Measurements from ENCODE around the gene SLC39A3.

SLC39A3 gene

DNA sequence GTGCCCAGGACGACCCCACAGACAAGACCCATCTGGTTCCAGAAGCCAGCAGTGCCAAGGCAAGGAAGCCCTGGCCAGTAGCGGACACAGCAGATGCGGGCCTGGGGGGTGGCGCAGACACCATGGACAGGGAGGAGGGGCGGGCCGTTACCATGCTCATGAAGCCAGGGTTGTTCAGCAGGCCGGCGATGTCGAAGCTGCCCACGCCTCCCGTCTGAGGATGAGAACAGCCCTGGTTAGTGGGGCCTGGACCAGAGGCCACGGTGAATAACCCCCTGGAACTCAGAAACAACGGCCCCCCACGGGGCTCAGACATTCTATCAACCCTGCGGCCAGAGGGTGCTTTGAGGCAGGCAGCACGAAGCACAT, 21.5 kb upstream of the SLC39A3 start:
- TF ChIP-seq, protein P1, sequence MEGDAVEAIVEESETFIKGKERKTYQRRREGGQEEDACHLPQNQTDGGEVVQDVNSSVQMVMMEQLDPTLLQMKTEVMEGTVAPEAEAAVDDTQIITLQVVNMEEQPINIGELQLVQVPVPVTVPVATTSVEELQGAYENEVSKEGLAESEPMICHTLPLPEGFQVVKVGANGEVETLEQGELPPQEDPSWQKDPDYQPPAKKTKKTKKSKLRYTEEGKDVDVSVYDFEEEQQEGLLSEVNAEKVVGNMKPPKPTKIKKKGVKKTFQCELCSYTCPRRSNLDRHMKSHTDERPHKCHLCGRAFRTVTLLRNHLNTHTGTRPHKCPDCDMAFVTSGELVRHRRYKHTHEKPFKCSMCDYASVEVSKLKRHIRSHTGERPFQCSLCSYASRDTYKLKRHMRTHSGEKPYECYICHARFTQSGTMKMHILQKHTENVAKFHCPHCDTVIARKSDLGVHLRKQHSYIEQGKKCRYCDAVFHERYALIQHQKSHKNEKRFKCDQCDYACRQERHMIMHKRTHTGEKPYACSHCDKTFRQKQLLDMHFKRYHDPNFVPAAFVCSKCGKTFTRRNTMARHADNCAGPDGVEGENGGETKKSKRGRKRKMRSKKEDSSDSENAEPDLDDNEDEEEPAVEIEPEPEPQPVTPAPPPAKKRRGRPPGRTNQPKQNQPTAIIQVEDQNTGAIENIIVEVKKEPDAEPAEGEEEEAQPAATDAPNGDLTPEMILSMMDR (conservative IDR thresholded peaks at IDR 0.05; ENCODE audit: low read length): no peak
- no peak overlapping the region for H3K4me3 ChIP-seq (ENCODE audit: low read length)
- DNase-seq (ENCODE audit: low read depth): no peak

DNA sequence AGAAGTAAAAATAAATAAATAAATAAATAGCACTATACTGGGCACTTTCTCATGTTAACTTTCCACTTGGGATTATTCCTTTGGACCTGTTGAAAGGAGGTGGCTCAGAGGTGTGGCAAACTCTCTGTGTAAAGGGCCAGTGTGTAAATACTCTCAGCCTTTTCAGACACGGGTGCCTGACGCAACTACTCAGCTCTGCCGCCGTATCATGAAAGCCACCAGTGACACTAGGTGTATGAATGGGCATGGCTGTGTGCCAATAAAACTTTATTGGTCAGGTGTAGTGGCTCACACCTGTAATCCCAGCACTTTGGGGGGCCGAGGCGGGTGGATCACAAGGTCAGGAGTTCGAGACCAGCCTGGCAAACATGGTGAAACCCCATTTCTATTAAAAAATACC, 20.1 kb upstream of the SLC39A3 start:
- H3K4me3 ChIP-seq (ENCODE audit: low read length): no peak overlapping the region
- TF ChIP-seq, protein P1 (conservative IDR thresholded peaks at IDR 0.05; ENCODE audit: low read length): no peak
- no peak for DNase-seq (ENCODE audit: low read depth)

- no peak overlapping the region for H3K4me3 ChIP-seq (ENCODE audit: low read length)
- no peak for DNase-seq (ENCODE audit: low read depth)
- TF ChIP-seq, protein P1 (conservative IDR thresholded peaks at IDR 0.05; ENCODE audit: low read length): no peak
Measured at GRCh38 chr19:2759362-2759761, 19.5 kb upstream of the SLC39A3 start.

GRCh38 chr19:2758601-2759313, 18.9 kb upstream of the SLC39A3 start:
- no peak for DNase-seq (ENCODE audit: low read depth)
- TF ChIP-seq, protein P1 (conservative IDR thresholded peaks at IDR 0.05; ENCODE audit: low read length): no peak
- no peak overlapping the region for H3K4me3 ChIP-seq (ENCODE audit: low read length)

DNA sequence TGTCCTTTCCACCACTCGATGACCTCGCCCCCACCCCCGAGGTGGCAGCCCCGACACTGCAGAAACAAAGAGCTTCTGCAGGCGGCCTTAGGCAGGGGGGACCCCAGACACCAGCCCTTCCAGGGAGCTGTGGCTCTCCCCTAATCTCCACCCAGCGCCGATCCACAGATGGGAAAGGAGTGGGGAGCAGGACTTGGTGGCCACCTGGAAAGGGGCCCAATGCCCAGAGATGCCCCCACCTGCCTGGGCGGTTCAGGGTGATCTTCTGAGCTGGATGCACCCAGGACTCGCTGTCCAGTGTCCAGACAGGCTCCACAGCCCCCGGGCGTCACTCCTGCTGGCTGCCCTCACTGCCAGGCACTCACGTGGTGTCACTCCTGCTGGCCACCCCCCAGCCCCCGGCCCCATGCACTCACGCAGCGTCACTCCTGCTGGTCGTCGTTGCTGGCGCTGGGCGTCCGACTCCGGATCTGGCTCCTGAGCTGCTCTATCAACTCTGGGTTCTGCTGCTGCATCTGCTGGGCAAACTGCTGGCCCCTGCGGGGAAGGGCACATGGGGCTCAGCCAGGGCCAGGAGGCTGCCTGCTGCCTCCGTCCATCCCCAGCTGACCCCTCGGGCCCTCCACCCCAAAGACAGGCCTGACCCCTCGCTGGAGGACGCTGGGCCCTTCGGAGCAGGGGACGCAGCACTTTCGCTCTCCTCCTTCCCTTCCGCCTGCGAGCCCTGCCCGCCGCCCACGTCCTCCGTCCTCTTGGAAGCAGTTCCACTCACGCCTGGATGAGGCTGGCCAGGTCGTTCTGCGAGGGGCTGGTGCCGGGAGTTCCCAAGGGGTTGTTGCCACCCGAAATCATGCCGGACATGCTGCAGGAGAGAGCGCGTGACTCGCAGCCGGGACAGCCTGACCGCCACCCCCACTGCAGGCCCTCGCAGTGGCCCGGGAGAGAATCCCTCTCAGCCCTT, 17.4 kb upstream of the SLC39A3 start:
- H3K4me3 ChIP-seq (ENCODE audit: low read length): no peak overlapping the region
- no peak for DNase-seq (ENCODE audit: low read depth)
- TF ChIP-seq, protein P1 (conservative IDR thresholded peaks at IDR 0.05; ENCODE audit: low read length): no peak

GRCh38 chr19:2756477-2756876, 16.7 kb upstream of the SLC39A3 start:
- DNase-seq (ENCODE audit: low read depth): no peak
- TF ChIP-seq, protein P1 (conservative IDR thresholded peaks at IDR 0.05; ENCODE audit: low read length): no peak
- H3K4me3 ChIP-seq (ENCODE audit: low read length): no peak overlapping the region
